ENCODE measurements around the gene TMEM138. TPM values are rescaled to one million over a fixed set of nuclear protein-coding genes. Genes with fewer than 3 reads are reported as not detected.

TMEM138 gene
- total RNA-seq, 1 donor from 2014 or later, result 19.9 TPM

- no peak for DNase-seq (ENCODE audit: extremely low spot score in 2 of 2)
- no peaks in the 10 kb centered on the region for H3K27me3 ChIP-seq
- TF ChIP-seq POLR2AphosphoS5 (IDR thresholded peaks at IDR 0.05; ENCODE audit: insufficient read depth in 1 of 2, low read depth in 1 of 2), result no peak
- TF ChIP-seq, protein P1, sequence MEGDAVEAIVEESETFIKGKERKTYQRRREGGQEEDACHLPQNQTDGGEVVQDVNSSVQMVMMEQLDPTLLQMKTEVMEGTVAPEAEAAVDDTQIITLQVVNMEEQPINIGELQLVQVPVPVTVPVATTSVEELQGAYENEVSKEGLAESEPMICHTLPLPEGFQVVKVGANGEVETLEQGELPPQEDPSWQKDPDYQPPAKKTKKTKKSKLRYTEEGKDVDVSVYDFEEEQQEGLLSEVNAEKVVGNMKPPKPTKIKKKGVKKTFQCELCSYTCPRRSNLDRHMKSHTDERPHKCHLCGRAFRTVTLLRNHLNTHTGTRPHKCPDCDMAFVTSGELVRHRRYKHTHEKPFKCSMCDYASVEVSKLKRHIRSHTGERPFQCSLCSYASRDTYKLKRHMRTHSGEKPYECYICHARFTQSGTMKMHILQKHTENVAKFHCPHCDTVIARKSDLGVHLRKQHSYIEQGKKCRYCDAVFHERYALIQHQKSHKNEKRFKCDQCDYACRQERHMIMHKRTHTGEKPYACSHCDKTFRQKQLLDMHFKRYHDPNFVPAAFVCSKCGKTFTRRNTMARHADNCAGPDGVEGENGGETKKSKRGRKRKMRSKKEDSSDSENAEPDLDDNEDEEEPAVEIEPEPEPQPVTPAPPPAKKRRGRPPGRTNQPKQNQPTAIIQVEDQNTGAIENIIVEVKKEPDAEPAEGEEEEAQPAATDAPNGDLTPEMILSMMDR (IDR thresholded peaks at IDR 0.05), result no peak
- TF ChIP-seq POLR2A (IDR thresholded peaks at IDR 0.05), result no peak
- peaks cover 69% of the 10 kb centered on the region for H3K4me1 ChIP-seq
- no peak overlapping the region for H3K27ac ChIP-seq
- H3K36me3 ChIP-seq, result peaks cover 0 to 39% of the 10 kb centered on the region in 2 donors
- no peaks in the 10 kb centered on the region for H3K9me3 ChIP-seq
- H3K4me3 ChIP-seq, result no peak overlapping the region
- intact Hi-C loops (cut with DNase I), result no loop called here
Observed at GRCh38 chr11:61329871-61330270, 32.3 kb upstream of the TMEM138 start.

GRCh38 chr11:61331651-61332050, 30.5 kb upstream of the TMEM138 start:
- H3K4me3 ChIP-seq, result peak overlapping the region; percentile 72 to 90
- intact Hi-C loops (cut with DNase I), result no loop called here
- peaks cover 67% of the 10 kb centered on the region for H3K4me1 ChIP-seq
- no peak for TF ChIP-seq POLR2AphosphoS5 (IDR thresholded peaks at IDR 0.05; ENCODE audit: insufficient read depth in 1 of 2, low read depth in 1 of 2)
- TF ChIP-seq, protein P1 (IDR thresholded peaks at IDR 0.05), result no peak
- DNase-seq (ENCODE audit: extremely low spot score in 2 of 2), result no peak
- H3K27ac ChIP-seq, result peak overlapping the region; percentile 76
- H3K9me3 ChIP-seq, result no peaks in the 10 kb centered on the region
- no peaks in the 10 kb centered on the region for H3K27me3 ChIP-seq
- H3K36me3 ChIP-seq, result peaks cover 0 to 31% of the 10 kb centered on the region in 2 donors

GRCh38 chr11:61332281-61332796, 29.8 kb upstream of the TMEM138 start:
- Histone ChIP-seq H3K9me3 (no peaks in the 10 kb centered on the region), H3K4me1 (peaks cover 64% of the 10 kb centered on the region), H3K27me3 (no peaks in the 10 kb centered on the region), H3K4me3 (peak overlapping the region; percentile 72 to 90), H3K36me3 (peaks cover 0 to 24% of the 10 kb centered on the region in 2 donors), H3K27ac (peak overlapping the region; percentile 76)
- intact Hi-C loops (cut with DNase I), result no loop called here
- TF ChIP-seq POLR2AphosphoS5 (IDR thresholded peaks at IDR 0.05; ENCODE audit: insufficient read depth in 1 of 2, low read depth in 1 of 2) (no peak), POLR2A (IDR thresholded peaks at IDR 0.05) (no peak)
- TF ChIP-seq, protein P1 (IDR thresholded peaks at IDR 0.05), result no peak
- no peak for DNase-seq (ENCODE audit: extremely low spot score in 2 of 2)

DNA sequence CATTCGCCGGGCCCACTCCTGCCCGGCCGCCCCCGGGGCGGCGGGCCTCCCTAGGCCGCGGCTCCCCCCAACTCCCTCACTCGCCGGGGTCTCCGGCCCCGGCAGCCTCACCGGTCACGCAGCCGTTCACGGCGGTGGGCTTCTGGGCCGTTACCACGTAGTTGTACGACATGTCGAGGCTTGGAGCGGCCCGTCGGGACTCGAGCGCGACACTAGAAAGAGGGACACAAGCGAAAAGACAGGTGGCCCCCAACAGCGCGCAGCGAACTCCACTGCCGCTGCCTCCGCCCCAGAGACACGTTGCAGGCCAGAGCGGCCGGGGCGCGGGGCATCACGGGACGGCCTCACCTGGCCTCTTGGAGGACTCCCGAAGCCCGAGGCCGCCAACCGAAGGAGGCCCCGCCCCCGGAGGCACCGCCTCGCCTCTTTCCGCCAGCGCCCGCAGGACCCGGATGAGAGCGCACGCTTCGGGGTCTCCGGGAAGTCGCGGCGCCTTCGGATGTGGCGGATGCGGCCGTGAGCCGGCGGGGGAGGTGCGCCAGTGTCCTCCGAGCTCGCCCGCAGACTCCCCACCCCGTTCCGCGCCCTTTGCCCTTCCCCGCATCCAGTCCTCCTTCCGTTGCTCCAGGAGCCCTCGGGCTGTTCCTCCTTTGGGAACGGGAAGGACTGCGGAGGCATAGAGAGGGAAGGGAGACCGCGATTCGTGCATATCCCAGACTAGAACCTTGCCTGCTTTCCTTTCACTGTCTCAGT, 29.2 kb upstream of the TMEM138 start, which contains the start of the genes DDB1 and TKFC:
TSS of gene DDB1 (minus strand) at position 309 of the 753 bp plus-strand sequence. CDS start at position 172, 137 bp downstream.
TSS of gene TKFC (plus strand) at position 432 of the 753 bp plus-strand sequence. CDS start 1,501 bp downstream, outside the sequence.
- TF ChIP-seq, protein P1 (IDR thresholded peaks at IDR 0.05), result peak in 2 of 3 experiments; percentile 4 to 9
- TF ChIP-seq POLR2AphosphoS5 (IDR thresholded peaks at IDR 0.05; ENCODE audit: insufficient read depth in 1 of 2, low read depth in 1 of 2) (peak; percentile 95 to 97), POLR2A (IDR thresholded peaks at IDR 0.05) (peak in 1 of 2 donors; percentile 74)
- intact Hi-C loops (cut with DNase I), result no loop called here
- Histone ChIP-seq H3K27me3 (no peaks in the 10 kb centered on the region), H3K4me1 (peaks cover 58% of the 10 kb centered on the region), H3K9me3 (no peaks in the 10 kb centered on the region), H3K4me3 (peak within 1 kb of the TSS; percentile 72 to 90), H3K27ac (peak within 1 kb of the TSS; percentile 76), H3K36me3 (peaks cover 0 to 18% of the 10 kb centered on the region in 2 donors)
- peak in 1 of 2 donors; percentile 96 for DNase-seq (ENCODE audit: extremely low spot score in 2 of 2)

All from vagina (tissue), 2 donors.